Sciatic nerve (tissue), 2 donors: Measurements from ENCODE around the gene IPMK. TPM values are rescaled to one million over a fixed set of nuclear protein-coding genes. Genes with fewer than 3 reads are reported as not detected.
"Not testable (repeated sequence)": the region's sequence is repeated elsewhere in the genome, so short reads cannot be mapped to it uniquely, and the experiment has no call there.

ENCODE experiments used
- ATAC-seq: fragments of 200-7000 bp; cut with Tn5 transposase; one replicate; pipeline ENCODE4 v1.9.1; 2020; ENCODE audit warnings: mild to moderate bottlenecking, moderate library complexity
- DNase-seq: peaks from one replicate; pipeline ENCODE4 v3.0.0-alpha.2; 2020; ENCODE audit warnings: low spot score
- intact Hi-C: fragments of 100-400 bp; cut with DNase I; formaldehyde crosslinking; loops from one replicate; pipeline ENCODE4 v1.14.2; 2022
- total RNA-seq: library from RNA; stranded (reverse); fragmentation: NEBNext Ultra II Directional; extraction: Animal tissue kit (Norgen Biotek cat#: 25700); gene quantifications from one replicate; pipeline ENCODE4 v1.2.1, GENCODE V29; 2021
- donor health status: DM: no; HTN: no; CAD: no.
- donor health status: DM: no; HTN: no; CAD: no.

IPMK gene
- total RNA-seq, 1 donor from 2014 or later = 7.2 TPM

DNA sequence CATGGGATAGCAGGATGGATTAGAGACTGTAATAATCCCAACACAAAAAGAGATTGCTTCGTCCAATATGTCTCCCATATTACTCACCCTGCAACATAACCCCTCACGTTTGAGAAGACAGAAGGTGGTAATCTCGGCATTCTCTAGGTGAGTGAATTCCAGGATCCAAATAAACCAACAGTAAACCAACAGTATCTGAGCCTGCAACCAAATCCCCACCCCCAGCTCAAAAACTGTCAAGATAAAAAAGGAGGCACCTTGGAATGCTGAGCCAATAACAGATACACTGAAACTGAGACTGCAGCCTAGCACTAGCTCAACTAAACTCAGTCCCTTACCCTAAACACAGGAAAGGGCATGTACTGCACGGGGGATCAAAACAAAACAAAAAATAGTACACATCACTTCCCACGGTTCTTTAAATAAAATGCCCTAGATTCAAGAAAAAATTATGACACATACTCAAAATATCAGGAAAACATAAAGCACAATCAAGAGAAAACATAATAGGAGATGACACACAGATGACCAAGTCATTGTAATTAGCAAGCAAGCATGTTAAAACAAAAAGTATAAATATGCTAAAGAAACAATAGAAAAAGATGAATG is 28.0 kb downstream of the IPMK start:
- no peak for ATAC-seq
- DNase-seq = no peak
- intact Hi-C loops = no loop called here

DNA sequence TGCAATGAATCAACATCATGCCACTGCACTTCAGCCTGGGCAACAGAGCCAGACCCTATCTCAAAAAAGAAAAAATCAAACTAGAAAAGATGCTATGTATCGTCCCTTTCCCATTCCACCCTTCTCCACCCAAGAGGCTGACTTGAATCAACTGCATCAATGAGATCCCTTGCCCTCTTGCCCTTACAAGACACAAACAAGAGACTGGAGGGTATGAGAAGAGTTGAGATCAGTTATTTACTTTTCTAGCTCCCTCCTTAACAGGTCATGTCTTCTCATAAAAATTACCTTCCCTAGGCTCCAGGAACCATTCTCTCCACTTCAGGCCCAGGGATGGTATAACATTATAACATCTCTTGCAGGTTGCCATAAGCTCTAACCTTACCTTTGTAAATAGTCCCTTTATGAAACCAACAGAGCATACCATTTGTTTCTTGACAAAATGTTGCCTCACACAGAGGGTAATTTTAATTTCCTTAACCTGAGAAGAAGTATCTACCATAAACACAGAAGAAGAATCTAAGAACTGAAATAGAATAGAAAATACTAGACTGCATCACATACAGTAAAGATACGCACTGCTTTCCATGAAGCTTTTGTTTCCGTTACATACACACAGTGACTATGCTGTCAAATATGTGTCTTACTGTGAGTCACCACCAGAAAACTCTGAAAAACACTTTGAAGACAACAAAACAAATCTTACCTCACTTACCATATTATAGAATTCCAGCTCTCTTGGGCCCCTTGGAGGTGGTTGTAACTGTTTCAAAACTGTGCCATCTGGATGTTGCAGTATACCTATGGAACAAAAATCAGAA is 30.5 kb downstream of the IPMK start:
- no peak for ATAC-seq
- DNase-seq = no peak
- intact Hi-C loops = no loop called here

DNA sequence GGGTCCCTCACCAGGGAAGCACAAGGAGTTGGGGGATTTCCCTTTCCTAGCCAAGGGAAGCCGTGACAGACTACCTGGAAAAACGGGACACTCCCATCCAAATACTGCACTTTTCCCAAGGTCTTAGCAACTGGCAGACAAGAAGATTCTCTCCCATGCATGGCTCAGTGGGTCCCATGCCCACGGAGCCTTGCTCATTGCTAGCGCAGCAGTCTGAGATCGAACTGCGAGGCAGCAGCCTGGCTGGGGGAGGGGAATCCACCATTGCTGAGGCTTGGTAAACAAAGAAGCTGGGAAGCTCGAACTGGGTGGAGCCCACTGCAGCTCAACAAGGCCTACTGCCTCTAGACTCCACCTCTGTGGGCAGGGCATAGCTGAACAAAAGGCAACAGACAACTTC is 37.8 kb downstream of the IPMK start:
- ATAC-seq, DNase-seq, intact Hi-C loops: not testable (repeated sequence)

DNA sequence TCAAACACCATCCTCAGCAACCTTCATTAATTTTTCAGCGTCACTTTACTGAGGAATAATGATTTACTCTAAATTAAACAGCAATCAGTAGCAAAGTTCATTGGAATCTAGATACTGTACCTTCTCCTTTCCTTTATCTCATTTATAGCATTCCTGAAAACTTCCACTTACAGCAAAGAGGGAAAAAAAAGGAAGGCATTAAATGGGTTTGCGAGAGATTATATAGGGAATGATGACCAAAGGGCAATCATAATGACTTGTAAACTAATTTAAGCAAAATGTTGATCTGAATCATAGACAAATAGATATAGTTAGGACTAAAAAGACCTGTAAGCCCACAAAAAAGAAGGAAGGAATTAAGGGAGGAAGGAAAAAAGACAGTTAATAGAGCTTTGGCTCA is 42.0 kb downstream of the IPMK start:
- intact Hi-C loops = no loop called here
- no peak for DNase-seq
- no peak for ATAC-seq

DNA sequence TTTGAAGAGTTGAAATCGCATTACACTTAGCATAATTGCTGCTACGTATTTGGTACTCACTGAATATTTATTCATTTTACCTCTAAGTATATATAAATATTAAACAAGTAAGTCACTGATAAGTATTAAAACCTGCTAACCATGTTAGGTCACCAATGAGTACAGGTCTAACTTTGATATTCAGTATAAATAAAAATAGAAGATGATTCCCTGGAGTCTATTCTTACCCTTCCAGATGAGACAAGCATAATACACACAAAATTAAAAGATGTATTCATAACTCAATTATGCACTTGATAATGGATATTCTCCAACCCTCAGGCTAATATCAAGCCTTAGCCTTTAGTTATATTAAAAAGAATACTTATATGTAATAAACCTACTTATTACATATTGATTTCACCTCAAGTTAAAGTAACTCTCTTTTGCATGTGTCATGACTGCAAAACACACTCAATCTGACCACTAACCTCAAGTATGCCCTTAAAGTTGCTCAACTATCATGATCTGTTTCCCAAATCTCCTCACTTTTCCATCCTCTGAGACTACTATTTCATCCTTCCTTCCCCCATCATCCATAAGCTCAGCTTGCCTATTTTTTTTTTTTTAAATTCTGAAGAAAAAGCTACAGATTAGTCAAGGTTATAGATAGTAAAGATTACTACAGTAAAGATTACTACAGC is 46.8 kb downstream of the IPMK start:
- ATAC-seq (peak; percentile 62), DNase-seq (no peak)
- intact Hi-C loops = no loop called here

DNA sequence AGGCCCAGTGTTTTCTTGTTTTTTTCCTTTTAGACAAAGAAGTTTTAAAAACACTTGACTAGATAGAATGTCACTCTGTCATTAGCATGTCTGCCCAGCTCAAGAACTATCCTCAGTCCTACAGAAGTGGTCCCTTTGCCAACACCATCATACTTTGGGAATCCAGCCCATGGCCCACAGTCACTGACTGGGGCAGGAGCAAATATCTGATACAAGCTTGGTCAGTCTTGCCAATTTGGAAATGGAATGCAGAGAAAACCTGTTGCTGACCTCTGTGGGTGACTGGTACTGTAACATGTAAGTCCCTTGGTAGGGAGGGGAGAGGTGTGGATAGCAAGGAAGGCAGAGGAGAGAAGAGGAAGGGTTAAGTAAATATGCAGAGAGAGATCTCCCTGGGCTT is 47.8 kb downstream of the IPMK start:
- no peak for ATAC-seq
- intact Hi-C loops = no loop called here

DNA sequence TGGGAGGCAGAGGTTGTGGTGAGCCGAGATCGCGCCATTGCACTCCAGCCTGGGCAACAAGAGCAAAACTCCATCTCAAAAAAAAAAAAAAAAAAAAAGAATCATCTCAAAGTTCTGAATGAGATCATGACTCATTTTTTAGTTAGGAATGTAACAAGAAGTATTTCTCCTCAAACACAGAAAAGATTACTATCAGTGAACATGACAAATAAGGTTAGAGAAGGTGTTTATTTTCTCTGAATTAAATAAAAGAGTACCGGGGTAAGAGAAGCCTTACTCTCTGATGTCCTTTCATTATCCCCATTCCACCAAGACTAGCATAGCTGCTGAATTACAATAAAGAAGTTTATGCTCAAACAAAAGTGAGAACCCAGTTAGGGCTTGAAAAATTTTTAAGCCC is 50.1 kb downstream of the IPMK start:
- intact Hi-C loops = no loop called here
- ATAC-seq (no peak), DNase-seq (no peak)

More for the DNA sequence above, 47.8 kb downstream of the IPMK start:
- DNase-seq = no peak

DNA sequence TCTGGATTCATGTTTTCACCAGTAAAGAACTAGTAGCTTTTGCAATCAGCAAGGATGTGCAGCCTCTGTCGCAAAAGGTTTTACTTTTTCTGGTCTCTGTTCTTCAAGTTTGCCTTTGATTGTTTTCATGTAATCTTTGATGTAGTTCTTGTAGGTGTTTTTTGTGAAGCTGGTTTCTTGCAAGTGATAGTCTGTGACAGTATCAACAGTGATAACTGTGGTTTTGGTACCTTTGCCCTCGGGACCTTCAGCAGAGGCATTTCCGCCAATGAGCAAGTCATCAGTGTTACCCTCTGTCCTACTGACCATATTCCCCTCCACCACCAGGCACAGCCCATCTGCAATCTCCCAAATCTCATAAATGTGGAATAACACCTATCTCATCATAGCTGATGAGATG is 55.1 kb downstream of the IPMK start:
- ATAC-seq (no peak), DNase-seq (no peak)
- intact Hi-C loops = no loop called here

DNA sequence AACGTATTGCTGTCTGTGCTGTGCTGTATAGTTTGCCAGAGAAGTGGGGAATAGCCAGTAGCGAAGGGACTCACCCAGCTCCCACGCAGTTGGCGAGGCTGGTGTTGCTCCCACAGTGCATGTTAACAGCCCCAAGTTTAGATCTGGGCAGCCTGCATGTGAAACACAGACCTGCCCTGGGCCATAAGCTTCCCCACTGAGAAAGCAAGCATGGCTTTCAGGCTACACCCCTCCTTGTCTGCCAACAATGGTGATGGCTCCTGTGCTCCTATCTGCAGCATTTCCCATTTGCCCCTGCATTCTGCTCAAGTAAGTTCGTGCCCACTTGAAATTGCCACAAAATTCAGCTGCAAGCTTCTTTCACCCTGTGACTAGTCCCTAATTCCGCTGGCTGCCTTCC is 57.5 kb downstream of the IPMK start:
- ATAC-seq (no peak), DNase-seq (no peak)
- intact Hi-C loops = no loop called here

DNA sequence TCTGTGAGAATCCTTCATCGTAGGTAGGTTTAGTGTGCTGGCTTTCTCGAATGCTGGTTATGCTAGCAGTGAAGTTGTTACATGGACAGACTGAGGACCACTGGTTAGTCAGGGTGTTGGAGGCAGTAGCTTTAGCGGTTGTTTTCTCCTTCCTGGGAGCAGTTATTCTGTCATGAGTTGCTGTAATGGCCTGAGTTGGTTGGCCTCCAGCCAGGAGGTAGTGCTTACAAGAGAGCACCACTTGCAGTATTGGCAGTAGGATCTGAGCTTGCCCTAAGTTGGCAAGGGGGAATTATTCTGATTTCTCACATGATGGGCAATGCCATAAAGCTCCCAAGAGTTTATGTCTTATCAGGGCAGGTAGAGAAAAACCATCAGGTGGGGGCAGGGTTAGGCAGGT is 58.0 kb downstream of the IPMK start:
- intact Hi-C loops = no loop called here
- no peak for DNase-seq
- ATAC-seq = no peak

DNA sequence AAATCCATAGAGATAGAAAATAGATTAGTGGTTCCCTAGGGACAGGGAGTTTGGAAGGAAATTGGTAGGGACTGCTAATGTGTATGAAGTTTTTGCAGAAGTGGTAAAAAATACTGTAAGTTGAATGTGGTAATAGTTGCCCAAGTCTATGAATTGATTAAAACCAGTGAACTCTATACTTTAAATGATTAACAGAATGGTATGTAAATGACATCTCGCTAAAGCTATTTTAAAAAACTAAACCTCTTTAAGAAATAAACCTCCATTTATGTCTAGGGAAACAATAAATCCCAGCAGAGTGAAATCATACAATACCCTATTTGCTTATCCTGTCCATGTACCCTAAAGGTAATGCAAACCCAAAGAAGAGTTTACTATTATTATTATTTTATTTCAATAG is 61.4 kb downstream of the IPMK start:
- ATAC-seq (no peak), DNase-seq (no peak)
- intact Hi-C loops = no loop called here

DNA sequence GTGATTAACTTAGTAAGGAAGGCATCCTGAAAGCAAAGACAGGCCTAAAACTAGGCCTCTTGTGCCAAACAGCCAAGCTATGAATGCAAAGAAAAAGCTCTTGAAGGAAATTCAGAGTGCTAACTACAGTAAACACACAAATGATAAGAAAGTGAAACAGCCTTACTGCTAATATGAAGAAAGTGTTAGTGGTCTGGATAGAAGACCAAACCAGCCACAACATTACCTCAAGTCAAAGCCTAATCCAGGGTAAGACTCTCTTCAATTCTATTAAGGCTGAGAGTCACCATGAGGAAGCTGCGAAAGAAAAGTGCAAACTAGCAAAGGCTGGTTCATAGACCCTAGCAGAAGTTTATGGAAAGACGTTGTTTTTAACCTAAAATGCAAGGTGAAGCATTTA is 66.0 kb downstream of the IPMK start:
- DNase-seq = no peak
- ATAC-seq = no peak
- intact Hi-C loops = no loop called here

DNA sequence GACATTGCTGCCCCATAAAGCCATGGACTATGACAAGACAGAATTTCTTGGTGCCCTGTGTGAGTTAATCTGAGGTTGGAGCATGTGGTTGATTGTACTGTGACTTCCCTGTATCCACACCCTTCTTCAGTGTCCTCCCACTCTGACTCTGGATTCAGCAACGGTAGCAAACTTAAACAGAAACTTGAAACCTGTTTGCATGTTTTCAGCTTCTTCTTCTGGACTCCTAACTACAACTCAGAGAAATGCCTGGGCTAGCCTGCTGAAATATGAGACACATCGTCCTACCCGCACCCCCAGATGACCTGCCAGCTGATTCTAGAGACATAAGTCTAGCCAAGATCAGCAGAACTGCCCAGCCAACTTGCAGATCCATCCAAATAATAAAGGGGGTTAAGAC is 78.4 kb downstream of the IPMK start:
- peak; percentile 76 for ATAC-seq
- DNase-seq = no peak
- intact Hi-C loops = no loop called here

DNA sequence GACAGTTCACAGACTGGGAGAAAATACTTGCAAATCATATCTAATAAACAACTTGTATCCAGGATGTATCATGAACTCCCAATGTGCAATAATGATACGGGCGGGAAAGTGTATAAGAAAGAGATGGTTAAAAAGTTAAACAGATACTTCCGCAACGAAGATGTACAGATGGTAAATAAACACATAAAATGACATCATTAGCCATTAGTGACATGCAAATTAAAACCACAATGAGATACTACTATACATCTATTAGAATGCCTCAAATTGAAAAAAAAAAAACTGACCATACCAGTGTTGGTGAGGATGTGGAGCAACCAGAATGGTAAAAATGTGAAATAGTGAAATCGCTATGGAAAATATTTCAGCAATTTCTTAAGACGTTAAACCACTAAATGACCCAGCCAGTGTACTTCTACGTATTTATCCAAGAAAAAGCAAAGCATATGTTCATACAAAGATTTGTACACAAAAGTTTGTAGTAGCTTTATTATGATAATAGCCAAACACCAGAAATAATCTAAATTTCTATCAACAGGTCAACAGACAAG is 83.5 kb downstream of the IPMK start:
- ATAC-seq = no peak
- no peak for DNase-seq
- intact Hi-C loops = no loop called here

DNA sequence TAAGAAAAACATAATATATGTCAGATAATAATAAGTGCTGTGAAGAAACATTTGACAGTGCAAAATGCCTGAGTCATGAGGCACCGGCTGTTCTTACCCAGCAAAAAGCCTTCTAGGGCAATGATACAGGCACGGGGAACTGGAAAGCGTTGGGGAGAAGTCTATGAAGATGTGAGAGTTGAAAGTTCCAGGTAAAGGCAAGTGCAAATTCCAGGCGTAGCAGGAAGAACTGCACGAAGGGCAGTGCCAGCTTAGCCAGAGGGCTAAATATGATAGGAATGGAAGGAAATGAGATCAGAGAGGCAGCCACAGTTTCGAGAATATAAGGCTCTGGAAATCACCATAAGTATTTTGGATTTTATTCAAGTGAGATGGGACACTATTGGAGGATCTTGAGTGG is 87.0 kb downstream of the IPMK start:
- no peak for DNase-seq
- no peak for ATAC-seq
- intact Hi-C loops = no loop called here

DNA sequence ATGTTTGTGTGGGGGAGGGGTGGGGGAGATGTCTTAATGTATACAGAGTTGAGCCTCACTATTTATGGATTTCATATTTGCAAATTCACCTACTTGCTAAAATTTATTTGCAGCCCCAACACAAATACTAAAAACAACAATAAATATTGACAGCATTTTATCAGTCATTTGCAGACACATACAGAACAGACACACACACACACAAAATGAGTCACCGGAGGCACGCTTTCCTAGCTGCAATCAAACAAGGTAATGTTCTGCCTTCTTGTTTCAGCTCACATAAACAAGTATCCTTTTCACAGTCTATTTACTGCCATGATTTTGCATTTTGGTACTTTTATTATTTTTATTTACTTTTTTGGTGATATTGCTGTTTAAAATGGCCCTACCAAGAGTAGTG is 88.5 kb downstream of the IPMK start:
- intact Hi-C loops = loop anchor here (5.0 kb wide), 1 partner anchor 113 kb away; no protein-coding TSS in a partner anchor
- DNase-seq (no peak), ATAC-seq (no peak)

DNA sequence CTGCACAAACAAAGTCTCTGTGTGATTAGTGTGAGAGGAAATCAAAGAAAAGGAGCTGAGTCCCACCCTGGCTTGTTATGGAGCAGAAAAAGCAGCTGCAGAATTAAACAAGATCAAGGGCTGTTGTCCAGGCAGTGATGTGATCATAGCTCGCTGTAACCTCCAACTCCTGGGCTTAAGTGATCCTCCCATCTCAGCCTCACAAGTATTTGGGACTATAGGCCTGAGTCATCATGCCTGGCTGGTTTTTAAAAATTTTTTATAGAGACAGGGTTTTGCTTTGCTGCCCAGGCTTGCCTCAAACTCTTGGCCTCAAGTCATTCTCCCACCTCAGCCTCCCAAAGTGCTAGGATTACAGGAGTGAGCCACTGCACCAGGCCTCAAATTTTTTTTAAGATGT is 88.9 kb downstream of the IPMK start:
- intact Hi-C loops = loop anchor here (5.0 kb wide), 1 partner anchor 113 kb away; no protein-coding TSS in a partner anchor
- DNase-seq (no peak), ATAC-seq (no peak)

DNA sequence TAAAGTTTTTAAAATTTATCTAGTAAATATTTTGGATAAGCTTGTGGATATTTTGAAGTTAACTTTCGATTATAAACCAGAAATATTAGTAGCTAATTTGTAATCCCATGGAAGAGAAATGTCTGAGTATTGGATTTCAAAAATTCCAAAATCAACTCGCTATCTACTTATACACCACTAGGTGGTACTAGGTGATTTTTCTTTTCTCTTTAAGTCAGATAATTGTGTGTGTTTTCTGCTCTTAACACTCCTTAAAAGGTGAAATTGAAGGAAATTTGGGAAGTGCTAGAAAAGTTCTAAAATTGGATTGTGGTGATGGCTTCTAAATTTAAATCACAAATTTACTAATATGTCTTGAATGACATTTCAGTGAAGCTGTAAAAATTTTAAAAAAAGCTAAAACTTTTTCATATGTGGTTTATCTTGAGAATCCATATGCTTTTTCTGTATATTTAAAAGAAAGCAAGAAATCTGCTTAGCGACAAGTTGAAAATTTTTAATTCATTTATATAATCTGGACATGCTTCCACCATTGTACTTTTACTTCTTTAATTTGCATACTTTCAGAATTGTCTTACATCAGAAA is 90.2 kb downstream of the IPMK start:
- intact Hi-C loops = loop anchor here (5.0 kb wide), 1 partner anchor 115 kb away; no protein-coding TSS in a partner anchor
- ATAC-seq (no peak), DNase-seq (no peak)
